ENCODE data around the gene DLAT. TPM values are rescaled to one million over a fixed set of nuclear protein-coding genes. Genes with fewer than 3 reads are reported as not detected.
"Not testable (repeated sequence)": the region's sequence is repeated elsewhere in the genome, so short reads cannot be mapped to it uniquely, and the experiment has no call there.

Gene DLAT
- total RNA-seq, 1 donor from 2014 or later, result 25.0 TPM

DNA sequence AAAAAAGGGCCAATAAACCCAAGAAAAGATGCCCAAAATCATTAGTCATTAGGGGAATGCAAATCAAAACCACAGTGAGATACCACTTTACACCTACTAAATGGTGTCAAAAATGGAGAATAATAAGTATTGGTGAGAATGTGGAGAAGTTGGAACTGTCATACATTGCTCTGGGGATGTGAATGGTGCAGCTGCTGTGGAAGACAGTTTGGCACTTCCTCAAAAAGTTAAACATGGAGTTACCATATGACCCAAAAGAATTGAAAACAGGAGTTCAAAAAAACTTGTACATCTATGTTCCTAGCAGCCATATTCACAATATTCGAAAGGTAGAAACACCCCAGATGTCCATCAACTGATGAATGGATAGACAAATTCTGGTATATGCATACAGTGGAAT is 24.5 kb upstream of the DLAT start:
- H3K4me3 Mint-ChIP-seq, result no peak overlapping the region
- no peak overlapping the region for H3K27ac Mint-ChIP-seq
- TF ChIP-seq, protein P1, sequence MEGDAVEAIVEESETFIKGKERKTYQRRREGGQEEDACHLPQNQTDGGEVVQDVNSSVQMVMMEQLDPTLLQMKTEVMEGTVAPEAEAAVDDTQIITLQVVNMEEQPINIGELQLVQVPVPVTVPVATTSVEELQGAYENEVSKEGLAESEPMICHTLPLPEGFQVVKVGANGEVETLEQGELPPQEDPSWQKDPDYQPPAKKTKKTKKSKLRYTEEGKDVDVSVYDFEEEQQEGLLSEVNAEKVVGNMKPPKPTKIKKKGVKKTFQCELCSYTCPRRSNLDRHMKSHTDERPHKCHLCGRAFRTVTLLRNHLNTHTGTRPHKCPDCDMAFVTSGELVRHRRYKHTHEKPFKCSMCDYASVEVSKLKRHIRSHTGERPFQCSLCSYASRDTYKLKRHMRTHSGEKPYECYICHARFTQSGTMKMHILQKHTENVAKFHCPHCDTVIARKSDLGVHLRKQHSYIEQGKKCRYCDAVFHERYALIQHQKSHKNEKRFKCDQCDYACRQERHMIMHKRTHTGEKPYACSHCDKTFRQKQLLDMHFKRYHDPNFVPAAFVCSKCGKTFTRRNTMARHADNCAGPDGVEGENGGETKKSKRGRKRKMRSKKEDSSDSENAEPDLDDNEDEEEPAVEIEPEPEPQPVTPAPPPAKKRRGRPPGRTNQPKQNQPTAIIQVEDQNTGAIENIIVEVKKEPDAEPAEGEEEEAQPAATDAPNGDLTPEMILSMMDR (IDR thresholded peaks at IDR 0.05; ENCODE audit: unreplicated experiment), result no peak
- H3K4me1 Mint-ChIP-seq, result no peaks in the 10 kb centered on the region
- no peaks in the 10 kb centered on the region for H3K9me3 Mint-ChIP-seq
- no peaks in the 10 kb centered on the region for H3K27me3 Mint-ChIP-seq (ENCODE audit: low read depth)
- no peak for DNase-seq (ENCODE audit: low spot score in 2 of 2, unreplicated experiment in 2 of 2)
- peaks cover 51% of the 10 kb centered on the region for H3K36me3 Mint-ChIP-seq

DNA sequence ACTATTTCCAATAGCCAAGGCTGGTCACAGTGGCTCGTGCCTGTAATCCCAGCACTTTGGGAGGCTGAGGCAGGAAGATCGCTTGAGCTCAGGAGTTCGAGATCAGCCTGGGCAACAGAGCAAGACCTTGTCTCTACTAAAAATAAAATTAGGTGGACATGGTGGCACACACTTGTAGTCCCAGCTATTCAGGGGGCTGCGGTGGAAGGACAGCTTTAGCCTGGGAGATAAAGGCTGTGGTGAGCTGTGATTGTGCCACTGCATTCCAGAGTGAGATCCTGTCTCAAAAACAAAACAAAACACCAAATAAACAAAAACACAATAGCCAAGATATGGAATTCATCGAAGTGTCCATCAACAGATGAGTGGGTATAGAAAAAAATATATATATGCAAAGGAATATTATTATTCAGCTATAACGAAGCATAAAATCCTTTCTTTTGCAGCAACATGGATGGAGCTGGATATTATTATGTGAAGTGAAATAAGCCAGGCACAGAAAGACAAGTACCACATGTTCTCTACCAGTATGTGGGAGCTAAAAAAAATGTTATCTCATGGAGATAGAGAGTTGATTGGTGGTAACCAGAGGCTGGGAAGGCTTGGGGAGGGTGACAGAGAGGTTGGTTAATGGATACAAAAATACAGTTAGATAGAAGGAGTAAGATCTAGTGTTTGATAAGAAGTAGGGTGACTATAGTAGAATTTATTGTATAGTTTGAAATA is 22.6 kb upstream of the DLAT start:
- no peak for DNase-seq (ENCODE audit: low spot score in 2 of 2, unreplicated experiment in 2 of 2)
- H3K4me1 Mint-ChIP-seq, result no peaks in the 10 kb centered on the region
- no peak overlapping the region for H3K27ac Mint-ChIP-seq
- TF ChIP-seq, protein P1 (IDR thresholded peaks at IDR 0.05; ENCODE audit: unreplicated experiment), result no peak
- H3K9me3 Mint-ChIP-seq, result peaks cover 12% of the 10 kb centered on the region
- H3K36me3 Mint-ChIP-seq, result peaks cover 53% of the 10 kb centered on the region
- H3K4me3 Mint-ChIP-seq, result no peak overlapping the region
- no peaks in the 10 kb centered on the region for H3K27me3 Mint-ChIP-seq (ENCODE audit: low read depth)

DNA sequence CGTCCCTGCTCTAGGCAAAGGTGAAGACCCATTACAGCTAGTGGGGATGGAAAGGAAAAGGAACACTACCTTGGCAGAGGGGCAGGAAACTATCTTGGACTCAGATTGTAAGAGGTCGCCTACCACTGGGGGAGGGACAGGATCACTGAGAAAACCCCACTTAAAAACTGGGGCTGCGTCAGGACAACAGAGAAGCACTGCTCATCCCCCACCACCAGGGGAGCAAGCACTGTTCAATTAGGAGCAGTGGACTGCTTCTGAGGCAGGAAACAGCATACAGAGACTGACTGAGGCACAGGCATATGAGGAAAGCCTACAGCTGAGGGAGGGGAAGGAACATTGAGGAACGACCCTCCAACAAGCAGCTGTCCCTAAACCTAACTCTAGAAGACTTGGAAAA is 20.8 kb upstream of the DLAT start:
- H3K4me1 Mint-ChIP-seq, result no peaks in the 10 kb centered on the region
- no peak for DNase-seq (ENCODE audit: low spot score in 2 of 2, unreplicated experiment in 2 of 2)
- H3K27ac Mint-ChIP-seq, result no peak overlapping the region
- H3K4me3 Mint-ChIP-seq, result no peak overlapping the region
- H3K36me3 Mint-ChIP-seq, result peaks cover 42% of the 10 kb centered on the region
- peaks cover 28% of the 10 kb centered on the region for H3K9me3 Mint-ChIP-seq
- no peaks in the 10 kb centered on the region for H3K27me3 Mint-ChIP-seq (ENCODE audit: low read depth)
- TF ChIP-seq, protein P1 (IDR thresholded peaks at IDR 0.05; ENCODE audit: unreplicated experiment), result no peak

DNA sequence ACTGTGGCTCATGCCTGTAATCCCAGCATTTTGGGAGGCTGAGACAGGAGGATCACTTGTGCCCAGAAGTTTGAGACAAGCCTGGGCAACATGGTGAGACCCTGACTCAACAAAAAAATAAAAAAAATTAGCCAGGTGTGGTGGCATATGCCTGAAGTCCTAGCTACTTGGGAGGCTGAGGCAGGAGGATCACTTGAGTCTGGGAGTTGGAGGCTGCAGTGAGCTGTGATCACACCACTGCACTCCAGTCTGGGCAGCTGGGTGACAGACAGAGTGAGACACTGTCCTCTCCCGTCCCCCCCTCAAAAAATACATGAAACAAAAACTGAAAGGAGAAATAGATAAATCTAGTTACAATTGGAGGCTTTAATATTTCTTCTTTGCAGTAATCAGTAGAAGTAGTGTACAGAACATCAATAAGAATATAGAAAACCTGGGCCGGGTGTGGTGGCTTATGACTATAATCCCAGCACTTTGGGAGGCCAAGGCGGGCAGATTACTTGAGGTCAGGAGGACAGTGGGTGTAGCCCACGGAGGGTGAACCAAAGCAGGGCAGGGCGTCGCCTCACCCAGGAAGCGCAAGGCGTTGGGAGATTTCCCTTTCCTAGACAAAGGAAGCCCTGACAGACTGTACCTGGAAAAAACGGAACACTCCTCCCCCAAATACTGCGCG is 19.6 kb upstream of the DLAT start:
- H3K9me3 Mint-ChIP-seq, result peaks cover 39% of the 10 kb centered on the region
- H3K27me3 Mint-ChIP-seq (ENCODE audit: low read depth), result no peaks in the 10 kb centered on the region
- no peaks in the 10 kb centered on the region for H3K4me1 Mint-ChIP-seq
- no peak overlapping the region for H3K4me3 Mint-ChIP-seq
- TF ChIP-seq, protein P1 (IDR thresholded peaks at IDR 0.05; ENCODE audit: unreplicated experiment), result no peak
- peaks cover 36% of the 10 kb centered on the region for H3K36me3 Mint-ChIP-seq
- no peak overlapping the region for H3K27ac Mint-ChIP-seq
- DNase-seq (ENCODE audit: low spot score in 2 of 2, unreplicated experiment in 2 of 2), result no peak

DNA sequence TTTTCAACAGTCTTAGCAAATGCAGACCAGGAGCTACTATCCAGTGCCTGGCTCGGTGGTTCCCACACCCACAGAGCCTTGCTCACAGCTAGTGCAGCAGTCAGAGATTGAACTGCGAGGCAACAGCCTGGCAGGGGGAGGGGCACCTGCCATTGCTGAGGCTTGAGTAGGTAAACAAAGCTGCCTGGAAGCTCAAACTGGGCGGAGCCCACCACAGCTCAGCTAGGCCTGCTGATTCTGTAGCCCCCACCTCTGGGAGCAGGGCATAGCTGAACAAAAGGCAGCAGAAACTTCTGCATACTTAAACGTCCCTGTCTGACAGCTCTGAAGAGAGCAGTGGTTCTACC is 19.1 kb upstream of the DLAT start:
- H3K27ac Mint-ChIP-seq; H3K4me3 Mint-ChIP-seq; H3K4me1 Mint-ChIP-seq; H3K27me3 Mint-ChIP-seq (ENCODE audit: low read depth); DNase-seq (ENCODE audit: low spot score in 2 of 2, unreplicated experiment in 2 of 2): not testable (repeated sequence)
- Mint-ChIP-seq H3K36me3 (peaks cover 30% of the 10 kb centered on the region), H3K9me3 (peaks cover 39% of the 10 kb centered on the region)

DNA sequence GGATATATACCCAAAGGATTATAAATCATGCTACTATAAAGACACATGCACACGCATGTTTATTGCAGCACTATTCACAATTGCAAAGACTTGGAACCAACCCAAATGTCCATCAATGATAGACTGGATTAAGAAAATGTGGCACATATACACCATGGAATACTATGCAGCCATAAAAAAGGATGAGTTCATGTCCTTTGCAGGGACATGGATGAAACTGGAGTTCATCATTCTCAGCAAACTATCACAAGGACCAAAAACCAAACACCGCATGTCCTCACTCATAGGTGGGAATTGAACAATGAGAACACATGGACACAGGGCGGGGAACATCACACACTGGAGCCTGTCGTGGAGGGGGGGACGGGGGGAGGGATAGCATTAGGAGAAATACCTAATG is 13.8 kb upstream of the DLAT start:
- H3K27me3 Mint-ChIP-seq (ENCODE audit: low read depth); DNase-seq (ENCODE audit: low spot score in 2 of 2, unreplicated experiment in 2 of 2); H3K27ac Mint-ChIP-seq; H3K36me3 Mint-ChIP-seq; H3K4me3 Mint-ChIP-seq; H3K4me1 Mint-ChIP-seq: not testable (repeated sequence)
- peaks cover 38% of the 10 kb centered on the region for H3K9me3 Mint-ChIP-seq

Measured in mesothelial cell of epicardium (in vitro differentiated cells).